NB4 (cell line): ENCODE data around the gene NKAPD1.
A peak's percentile ranks its signal among the peaks of the same experiment; 100 is the strongest.
"Not testable (repeated sequence)": the region's sequence is repeated elsewhere in the genome, so short reads cannot be mapped to it uniquely, and the experiment has no call there.

ENCODE experiments used
- DNase-seq: peaks from one replicate; pipeline ENCODE4 v3.0.0; 2010; ENCODE audit warnings: low read depth
- H3K4me3 ChIP-seq: one replicate; pipeline ENCODE4 v1.5.1; 2011; ENCODE audit warnings: mild to moderate bottlenecking, low read depth, low read length, moderate library complexity
- MAX ChIP-seq: IDR thresholded peaks from 2 replicates; pipeline ENCODE4 v1.6.1; 2011; ENCODE audit warnings: low read depth, low read length
- MYC ChIP-seq: IDR thresholded peaks from 2 replicates; pipeline ENCODE4 v1.6.1; 2011; ENCODE audit warnings: low read depth, low read length
- POLR2A ChIP-seq: IDR thresholded peaks from 2 replicates; pipeline ENCODE4 v1.6.1; 2011; ENCODE audit warnings: mild to moderate bottlenecking; ENCODE audit not compliant: insufficient read length; ENCODE audit errors: extremely low read depth
- TF ChIP-seq, protein P1 (sequence below): IDR thresholded peaks from one replicate; pipeline ENCODE4 v1.5.1; 2012; ENCODE audit warnings: low read depth, low read length

NKAPD1 gene

DNA sequence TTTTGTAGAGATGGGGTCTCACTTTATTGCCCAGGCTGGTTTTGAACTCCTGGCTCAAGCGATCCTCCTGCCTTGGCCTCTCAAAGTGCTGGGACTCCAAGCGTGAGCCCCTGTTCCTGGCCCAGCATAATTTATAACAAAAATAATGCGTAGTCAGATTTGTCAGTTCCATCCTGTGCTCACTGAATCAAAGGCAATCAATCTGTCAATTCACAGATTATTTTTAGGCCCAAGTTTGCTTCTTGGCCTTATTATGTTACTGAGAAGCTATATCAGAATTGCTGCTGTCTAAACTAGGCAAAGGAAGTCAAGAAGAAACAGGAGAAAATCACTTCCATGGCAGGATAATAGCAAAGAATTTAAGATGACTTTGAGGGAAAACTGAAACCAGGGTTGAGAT is 40.2 kb upstream of the NKAPD1 start:
- DNase-seq: no peak
- H3K4me3 ChIP-seq: no peak overlapping the region
- TF ChIP-seq MAX: no peak

GRCh38 chr11:112037527-112037926 is 36.6 kb upstream of the NKAPD1 start:
- H3K4me3 ChIP-seq: no peak overlapping the region
- TF ChIP-seq POLR2A: no peak
- TF ChIP-seq MYC: no peak
- TF ChIP-seq MAX: no peak
- TF ChIP-seq, protein P1, sequence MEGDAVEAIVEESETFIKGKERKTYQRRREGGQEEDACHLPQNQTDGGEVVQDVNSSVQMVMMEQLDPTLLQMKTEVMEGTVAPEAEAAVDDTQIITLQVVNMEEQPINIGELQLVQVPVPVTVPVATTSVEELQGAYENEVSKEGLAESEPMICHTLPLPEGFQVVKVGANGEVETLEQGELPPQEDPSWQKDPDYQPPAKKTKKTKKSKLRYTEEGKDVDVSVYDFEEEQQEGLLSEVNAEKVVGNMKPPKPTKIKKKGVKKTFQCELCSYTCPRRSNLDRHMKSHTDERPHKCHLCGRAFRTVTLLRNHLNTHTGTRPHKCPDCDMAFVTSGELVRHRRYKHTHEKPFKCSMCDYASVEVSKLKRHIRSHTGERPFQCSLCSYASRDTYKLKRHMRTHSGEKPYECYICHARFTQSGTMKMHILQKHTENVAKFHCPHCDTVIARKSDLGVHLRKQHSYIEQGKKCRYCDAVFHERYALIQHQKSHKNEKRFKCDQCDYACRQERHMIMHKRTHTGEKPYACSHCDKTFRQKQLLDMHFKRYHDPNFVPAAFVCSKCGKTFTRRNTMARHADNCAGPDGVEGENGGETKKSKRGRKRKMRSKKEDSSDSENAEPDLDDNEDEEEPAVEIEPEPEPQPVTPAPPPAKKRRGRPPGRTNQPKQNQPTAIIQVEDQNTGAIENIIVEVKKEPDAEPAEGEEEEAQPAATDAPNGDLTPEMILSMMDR: no peak
- no peak for DNase-seq

GRCh38 chr11:112042161-112042960 is 31.7 kb upstream of the NKAPD1 start:
- peak; percentile 43 for DNase-seq
- TF ChIP-seq POLR2A: no peak
- TF ChIP-seq MAX: no peak
- no peak for TF ChIP-seq MYC
- TF ChIP-seq, protein P1: no peak
- H3K4me3 ChIP-seq: no peak overlapping the region

DNA sequence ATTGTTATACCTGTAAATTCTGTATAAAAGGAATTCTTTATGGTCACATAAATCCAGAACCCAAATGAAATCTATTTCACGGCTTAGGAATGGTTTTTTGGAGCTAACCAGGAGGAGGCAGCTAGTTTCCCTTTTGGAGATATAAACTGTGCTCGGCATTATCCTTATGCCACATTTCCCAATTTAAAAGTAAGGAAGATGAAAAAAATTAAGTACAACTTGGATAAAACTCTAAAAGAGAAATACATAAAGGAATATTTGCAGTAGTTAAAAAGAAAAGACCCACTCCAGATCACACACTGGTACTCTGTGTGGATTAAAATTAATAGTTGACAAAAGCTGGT is 31.2 kb upstream of the NKAPD1 start:
- TF ChIP-seq MYC: no peak
- no peak for TF ChIP-seq MAX
- TF ChIP-seq, protein P1: no peak
- no peak for TF ChIP-seq POLR2A
- H3K4me3 ChIP-seq: no peak overlapping the region
- DNase-seq: no peak

DNA sequence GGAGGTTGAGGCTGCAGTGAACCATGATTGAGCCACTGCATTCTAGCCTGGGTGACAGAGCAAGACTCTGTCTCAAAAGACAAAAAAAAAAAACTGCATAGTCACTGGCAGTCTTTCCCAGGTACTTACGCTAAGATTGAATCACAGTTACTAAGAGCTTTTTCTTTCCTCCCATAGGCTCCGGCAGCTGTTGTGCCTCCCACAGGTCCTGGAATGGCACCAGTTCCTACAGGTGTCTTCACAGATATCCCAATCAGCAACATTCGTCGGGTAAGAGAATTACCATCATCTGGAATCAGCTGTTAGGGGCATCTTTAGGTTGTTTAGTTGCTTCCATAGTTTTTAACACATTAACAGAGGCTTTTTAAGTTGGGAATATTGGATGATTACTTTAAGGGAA is 29.1 kb upstream of the NKAPD1 start:
- TF ChIP-seq POLR2A: no peak
- TF ChIP-seq MAX: no peak
- TF ChIP-seq MYC: no peak
- TF ChIP-seq, protein P1: no peak
- DNase-seq: no peak
- H3K4me3 ChIP-seq: no peak overlapping the region

- not testable (repeated sequence) for H3K4me3 ChIP-seq, DNase-seq
These were observed 27.5 kb upstream of the NKAPD1 start for GRCh38 chr11:112046647-112047046.

DNA sequence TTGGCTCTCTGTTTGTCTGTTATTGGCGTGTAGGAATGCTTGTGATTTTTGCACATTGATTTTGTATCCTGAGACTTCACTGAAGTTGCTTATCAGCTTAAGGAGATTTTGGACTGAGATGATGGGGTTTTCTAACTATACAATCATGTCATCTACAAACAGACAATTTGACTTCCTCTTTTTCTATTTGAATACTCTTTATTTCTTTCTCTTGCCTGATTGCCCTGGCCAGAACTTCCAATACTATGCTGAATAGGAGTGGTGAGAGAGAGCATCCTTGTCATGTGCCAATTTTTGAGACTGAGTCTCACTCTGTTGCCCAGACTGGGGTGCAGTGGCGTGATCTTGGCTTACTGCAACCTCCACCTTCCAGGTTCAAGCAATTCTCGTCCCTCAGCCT is 25.8 kb upstream of the NKAPD1 start:
- DNase-seq, H3K4me3 ChIP-seq: not testable (repeated sequence)
